Iris pigment epithelial cell (primary cell): ENCODE data around the gene CDIPT.
"Not testable (repeated sequence)": the region's sequence is repeated elsewhere in the genome, so short reads cannot be mapped to it uniquely, and the experiment has no call there.

Experiments
- DNase-seq: peaks from one replicate; pipeline ENCODE4 v3.0.0-alpha.2; 2011; ENCODE audit warnings: low read depth

CDIPT gene

GRCh38 chr16:29862884-29863668, at the start of gene CDIPT:
TSS of gene CDIPT (minus strand) at chr16:29863226. CDS start at chr16:29862857, 369 bp downstream.
- peak; percentile 97 for DNase-seq

GRCh38 chr16:29912087-29912486, 49.1 kb upstream of the CDIPT start:
- no peak for DNase-seq

GRCh38 chr16:29911676-29912010, 48.6 kb upstream of the CDIPT start:
- DNase-seq = no peak

- no peak for DNase-seq
Measured at GRCh38 chr16:29910819-29911675, 48.0 kb upstream of the CDIPT start.

- DNase-seq = not testable (repeated sequence)
Measured at GRCh38 chr16:29909851-29910250, 46.8 kb upstream of the CDIPT start.

- DNase-seq = peak; percentile 85
Measured at GRCh38 chr16:29909391-29909790, 46.4 kb upstream of the CDIPT start.

GRCh38 chr16:29908719-29909220, 45.7 kb upstream of the CDIPT start:
- DNase-seq = no peak

GRCh38 chr16:29907973-29908372, 44.9 kb upstream of the CDIPT start:
- DNase-seq = no peak

- no peak for DNase-seq
Measured at GRCh38 chr16:29906520-29907244, 43.7 kb upstream of the CDIPT start.

GRCh38 chr16:29905668-29906067, 42.6 kb upstream of the CDIPT start:
- no peak for DNase-seq

GRCh38 chr16:29904947-29905346, 41.9 kb upstream of the CDIPT start:
- no peak for DNase-seq

- no peak for DNase-seq
Measured at GRCh38 chr16:29903590-29903989, 40.6 kb upstream of the CDIPT start.

- no peak for DNase-seq
Measured at GRCh38 chr16:29901607-29901945, 38.5 kb upstream of the CDIPT start.

- no peak for DNase-seq
Measured at GRCh38 chr16:29900888-29901606, 38.0 kb upstream of the CDIPT start.

GRCh38 chr16:29900102-29900887, 37.3 kb upstream of the CDIPT start, which contains the start of gene ASPHD1:
TSS of gene ASPHD1 (plus strand) at chr16:29900488. CDS start at chr16:29900972, 484 bp downstream.
- DNase-seq = peak; percentile 78

GRCh38 chr16:29899516-29900101, 36.6 kb upstream of the CDIPT start, which contains the start of gene SEZ6L2:
TSS of gene SEZ6L2 (minus strand) at chr16:29899550. CDS start at chr16:29899019, 531 bp downstream.
- peak; percentile 96 for DNase-seq

GRCh38 chr16:29898804-29899515, 35.9 kb upstream of the CDIPT start:
- DNase-seq = no peak

- no peak for DNase-seq
Measured at GRCh38 chr16:29898135-29898803, 35.2 kb upstream of the CDIPT start.

GRCh38 chr16:29897333-29897732, 34.3 kb upstream of the CDIPT start:
- no peak for DNase-seq
